Putamen (tissue), 1 donor: ENCODE data around the gene VWA8.
A peak's percentile ranks its signal among the peaks of the same experiment; 100 is the strongest.

Experiments used
- DNase-seq: peaks from one replicate; pipeline ENCODE4 v3.0.0-alpha.2; 2016; ENCODE audit warnings: low spot score

The VWA8 gene

GRCh38 chr13:41740479-41740878 lies 220.4 kb downstream of the VWA8 start:
- DNase-seq = no peak

GRCh38 chr13:41722684-41723535 lies 238.0 kb downstream of the VWA8 start:
- no peak for DNase-seq

DNA sequence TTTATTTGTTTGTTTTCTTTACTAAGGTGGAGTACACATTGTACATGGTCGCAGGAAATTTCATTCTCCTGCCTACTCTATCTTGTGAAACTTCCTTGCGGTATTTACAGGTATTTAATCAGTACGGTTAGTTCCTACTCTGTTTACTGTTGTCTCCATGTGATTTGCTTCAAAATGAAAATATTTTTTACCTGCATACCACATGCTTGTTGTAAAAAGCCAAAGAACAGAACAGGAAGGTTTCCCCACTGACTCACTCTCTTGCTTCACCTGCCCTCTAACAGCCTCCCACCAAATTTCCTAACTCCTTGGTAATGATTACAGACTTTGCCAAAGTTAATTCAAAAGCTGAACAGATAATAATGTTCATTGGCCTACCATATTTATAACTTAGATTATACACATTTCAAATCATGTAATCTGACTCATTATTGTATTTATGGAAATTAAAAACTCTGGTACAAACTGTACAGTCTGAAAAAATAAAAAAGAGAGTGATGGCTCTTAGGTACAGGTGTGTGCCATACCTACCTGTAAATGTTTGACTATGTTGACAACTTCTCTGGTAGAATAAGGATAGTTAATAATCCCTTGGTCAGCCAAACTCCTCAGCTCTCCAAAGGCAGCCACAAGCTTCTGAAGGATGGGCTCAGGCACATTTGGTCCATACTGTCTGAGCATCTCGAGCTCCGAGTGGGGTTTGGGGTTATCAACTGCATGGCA lies 239.9 kb downstream of the VWA8 start:
- no peak for DNase-seq

- DNase-seq = peak; percentile 70
Observed at GRCh38 chr13:41716236-41716635, 244.7 kb downstream of the VWA8 start.

DNA sequence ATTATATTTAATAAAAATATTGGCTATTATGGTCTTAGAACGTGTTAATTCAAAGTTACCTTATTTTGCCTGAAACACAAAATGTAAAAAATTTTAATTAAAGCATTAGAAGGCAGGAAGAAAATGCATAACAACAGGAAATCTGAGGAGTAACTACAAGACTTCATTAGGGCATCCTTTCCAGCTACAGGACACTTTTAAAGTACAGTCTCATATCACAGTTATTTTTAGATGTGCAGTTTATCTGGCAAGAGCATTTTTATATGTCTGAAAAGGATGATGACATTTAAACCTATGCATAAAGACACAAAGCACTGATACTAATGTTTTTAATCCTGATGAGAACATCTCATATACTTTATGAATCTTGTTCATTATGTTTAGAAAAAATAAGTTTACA lies 247.5 kb downstream of the VWA8 start:
- DNase-seq = no peak

GRCh38 chr13:41710771-41711170 lies 250.1 kb downstream of the VWA8 start:
- DNase-seq = no peak

GRCh38 chr13:41709511-41709910 lies 251.4 kb downstream of the VWA8 start:
- no peak for DNase-seq

GRCh38 chr13:41708713-41709112 lies 252.2 kb downstream of the VWA8 start:
- no peak for DNase-seq

GRCh38 chr13:41707194-41707821 lies 253.6 kb downstream of the VWA8 start:
- DNase-seq = no peak

DNA sequence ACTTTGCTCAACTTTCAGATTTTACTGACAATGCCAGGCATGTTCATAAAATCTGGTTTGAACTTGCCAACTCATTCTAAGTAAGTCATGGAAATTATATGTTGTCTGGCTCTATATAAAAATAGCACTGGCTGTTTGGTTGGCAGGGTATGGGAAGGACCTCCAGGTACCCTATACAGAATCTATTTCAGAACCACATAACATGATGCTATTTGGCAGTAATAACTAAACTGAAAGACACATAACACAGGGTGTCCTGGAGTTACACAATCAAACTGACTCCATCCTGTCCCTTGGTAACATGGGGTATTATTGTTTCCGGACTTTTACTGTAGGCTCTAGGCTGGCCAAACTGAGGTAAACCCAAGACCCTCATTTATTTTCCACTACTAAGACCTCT lies 254.8 kb downstream of the VWA8 start:
- no peak for DNase-seq

- no peak for DNase-seq
Observed at GRCh38 chr13:41702540-41702939, 258.4 kb downstream of the VWA8 start.

- no peak for DNase-seq
Observed at GRCh38 chr13:41701676-41702075, 259.2 kb downstream of the VWA8 start.

DNA sequence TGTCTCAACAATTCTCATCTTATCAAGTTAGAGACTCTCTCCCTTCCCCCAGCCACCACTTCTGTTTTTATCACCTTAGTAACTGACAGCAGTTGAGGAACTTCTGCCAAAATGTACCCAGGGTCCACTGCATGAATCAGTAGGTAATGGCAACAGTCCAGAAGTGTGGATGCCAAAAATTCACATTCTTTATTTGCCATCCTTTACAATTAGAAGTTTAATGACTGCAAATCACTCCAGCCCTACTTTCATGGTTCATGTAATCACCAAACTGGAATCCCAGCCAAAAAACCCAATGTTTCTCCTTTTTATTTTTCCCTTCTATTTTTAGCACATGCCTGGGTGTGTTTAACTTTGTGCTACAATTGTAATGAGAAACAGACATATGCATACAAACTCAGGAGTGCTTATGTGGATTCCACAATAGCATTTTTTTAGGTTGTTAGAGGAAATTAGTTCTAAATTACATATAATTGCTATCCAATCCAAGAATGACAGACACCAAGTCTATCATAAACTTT lies 260.1 kb downstream of the VWA8 start:
- no peak for DNase-seq

DNA sequence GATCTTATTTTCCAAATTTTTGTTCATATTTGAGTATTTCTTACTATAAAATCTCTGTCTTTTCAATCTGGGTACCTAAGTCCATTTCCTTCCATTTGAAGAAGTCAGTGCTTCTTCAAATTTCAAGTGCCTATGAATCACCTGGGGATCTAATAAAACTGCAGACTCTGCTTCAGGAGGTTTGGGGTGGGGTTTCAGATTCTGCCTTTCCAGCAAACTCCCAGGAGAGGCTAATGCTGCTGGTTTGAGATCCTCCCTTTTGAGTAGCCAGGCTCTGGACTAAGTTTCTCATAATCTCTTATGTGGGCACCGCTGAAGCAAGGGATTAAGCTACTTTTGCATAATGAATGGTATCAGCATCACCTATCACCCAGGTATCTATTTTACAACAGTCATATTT lies 261.1 kb downstream of the VWA8 start:
- no peak for DNase-seq

DNA sequence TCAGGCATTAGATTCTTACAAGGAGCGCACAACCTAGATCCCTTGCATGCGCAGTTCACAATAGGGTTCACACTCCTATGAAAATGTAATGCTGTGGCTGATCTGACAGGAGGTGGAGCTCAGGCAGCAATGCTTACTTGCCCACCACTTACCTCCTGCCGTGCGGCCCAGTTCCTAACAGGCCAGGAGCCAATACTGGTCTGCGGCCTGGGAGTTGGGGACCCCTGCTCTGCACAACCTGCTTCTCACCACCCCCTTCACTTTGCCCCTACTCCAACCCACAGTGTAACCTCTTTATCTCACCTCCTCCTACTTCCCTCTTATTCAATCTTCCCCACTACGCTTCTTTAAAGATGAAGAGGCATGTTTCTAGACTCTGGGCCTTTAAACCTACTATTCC lies 263.3 kb downstream of the VWA8 start:
- DNase-seq = no peak

- no peak for DNase-seq
Observed at GRCh38 chr13:41696163-41697003, 264.5 kb downstream of the VWA8 start.

DNA sequence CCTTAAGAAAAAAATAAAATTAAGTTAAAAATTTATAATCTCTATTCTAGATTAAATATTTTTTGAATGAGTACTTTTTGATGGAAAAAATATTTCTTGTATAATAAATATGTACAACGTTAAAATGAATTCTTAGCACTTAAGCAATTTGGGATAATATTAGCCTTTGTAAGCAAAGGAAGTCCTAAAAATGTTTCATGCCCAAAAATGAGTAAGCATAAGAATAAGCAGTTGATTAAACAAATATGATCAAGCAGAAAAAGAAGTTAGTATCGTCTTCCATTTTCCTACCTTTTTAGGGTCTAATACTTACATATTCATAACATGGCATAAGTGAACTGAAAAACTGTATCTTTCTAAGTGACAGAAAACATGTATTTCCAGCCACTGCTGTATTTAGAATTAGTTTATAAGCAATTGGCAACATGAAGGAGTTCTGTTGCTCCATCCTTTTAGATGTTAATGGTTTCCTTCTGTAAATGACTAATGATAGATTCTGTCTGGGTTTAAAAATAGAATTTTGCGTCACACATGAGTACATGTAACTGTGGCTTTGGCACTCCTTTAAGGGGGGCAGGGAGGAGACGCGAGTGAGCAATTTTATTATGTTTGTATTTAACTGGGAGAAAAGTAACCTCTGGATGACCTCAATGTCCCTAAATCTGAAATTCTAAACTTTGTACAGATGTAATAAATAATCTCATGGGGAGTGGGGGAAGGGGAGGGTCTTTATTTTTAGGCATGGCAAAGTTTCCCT lies 266.2 kb downstream of the VWA8 start:
- DNase-seq = peak; percentile 16

GRCh38 chr13:41693434-41693833 lies 267.5 kb downstream of the VWA8 start:
- DNase-seq = no peak

DNA sequence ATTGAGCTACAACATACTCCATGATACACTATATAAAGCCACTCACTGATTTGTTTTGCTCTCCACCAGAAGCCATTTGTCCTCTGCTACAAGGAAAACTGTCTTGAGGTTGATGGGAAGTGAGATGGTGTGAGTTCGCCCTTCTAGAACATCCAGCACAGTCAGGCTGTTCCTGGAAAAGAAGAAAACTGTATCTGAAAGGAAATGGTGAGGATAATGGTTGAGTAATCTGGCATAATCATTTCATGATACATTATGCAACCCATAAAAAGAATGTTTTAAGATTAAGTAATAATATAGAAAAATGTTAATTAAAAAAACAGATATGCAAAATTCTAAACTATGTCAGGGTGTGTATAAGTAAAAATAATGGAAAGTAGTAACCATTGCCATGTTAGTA lies 269.6 kb downstream of the VWA8 start:
- no peak for DNase-seq

DNA sequence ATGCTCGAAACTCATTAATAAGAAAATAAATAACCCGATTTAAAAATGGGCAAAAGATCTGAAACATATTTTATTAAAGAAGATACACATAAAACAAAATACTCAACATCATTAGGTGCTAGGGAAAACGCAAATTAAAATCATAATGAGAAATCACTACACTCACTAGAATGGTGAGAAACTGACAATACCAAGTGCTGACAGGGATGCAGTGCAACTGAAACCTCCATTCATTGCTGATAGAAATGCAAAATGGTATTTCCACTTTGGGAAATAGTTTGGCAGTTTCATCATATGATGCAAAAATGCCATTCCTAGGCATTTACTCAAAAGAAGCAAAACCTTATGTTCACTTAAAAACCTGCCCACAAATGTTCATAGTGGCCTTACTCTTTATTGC lies 278.1 kb downstream of the VWA8 start:
- DNase-seq = no peak

DNA sequence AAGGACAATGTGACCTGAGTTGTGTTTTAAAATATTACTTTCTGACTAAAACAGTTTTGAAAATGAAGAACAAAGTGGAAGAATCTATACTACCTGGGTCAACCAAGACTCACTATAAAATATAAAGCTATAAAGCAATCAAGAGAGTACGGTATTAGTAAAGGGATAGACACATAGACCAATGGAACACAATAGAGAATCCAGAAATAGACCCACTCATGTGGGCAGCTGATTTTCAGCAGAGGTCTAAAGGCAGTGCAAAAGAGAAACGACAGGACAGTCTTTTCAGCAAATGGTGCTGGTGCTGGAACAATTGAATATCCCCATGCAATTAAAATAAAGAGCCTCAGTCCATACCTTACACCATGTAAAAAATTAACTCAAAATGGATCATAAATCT lies 278.9 kb downstream of the VWA8 start:
- no peak for DNase-seq
